GM12878 (cell line): ENCODE measurements around the gene PLCXD1.
"Not testable (repeated sequence)": the region's sequence is repeated elsewhere in the genome, so short reads cannot be mapped to it uniquely, and the experiment has no call there.

ENCODE experiments used
- ATF2 ChIP-seq: IDR thresholded peaks from 2 replicates; pipeline ENCODE4 v1.6.1; 2012; ENCODE audit warnings: low read length, inconsistent platforms
- BHLHE40 ChIP-seq, 2 experiments: fragments of 450-650 bp in 1 of 2; IDR thresholded peaks; 2 replicates each; pipeline ENCODE4 v1.6.1; 2011 to 2017; ENCODE audit warnings: low read depth in 2 of 2, borderline replicate concordance in 1 of 2, improper control_type of control experiment in 1 of 2, low read length in 1 of 2, mild to moderate bottlenecking in 1 of 2
- CBFB ChIP-seq: IDR thresholded peaks from 2 replicates; pipeline ENCODE4 v1.6.1; 2016; ENCODE audit warnings: antibody characterized with exemption, low read depth
- CTCF ChIP-seq, 3 experiments: IDR thresholded peaks in 2 of 3; conservative IDR thresholded peaks in 1 of 3; 2 replicates each; pipeline ENCODE4 v1.5.1; 2011; ENCODE audit warnings: low read depth in 3 of 3, low read length in 3 of 3, mild to moderate bottlenecking in 3 of 3, control low read depth in 2 of 3, moderate library complexity in 2 of 3, inconsistent platforms in 1 of 3, mixed read lengths in 1 of 3; ENCODE audit not compliant: control insufficient read depth in 2 of 3, insufficient read depth in 1 of 3; ENCODE audit errors: extremely low read depth in 1 of 3
- EZH2 ChIP-seq: IDR thresholded peaks from 2 replicates; pipeline ENCODE4 v1.6.1; 2012; ENCODE audit warnings: low read depth, mild to moderate bottlenecking, control low read depth, inconsistent platforms, low read length, borderline replicate concordance; ENCODE audit not compliant: control insufficient read depth
- NR2F1 ChIP-seq: fragments of 450-650 bp; conservative IDR thresholded peaks from 2 replicates; pipeline ENCODE4 v1.6.1; 2017; ENCODE audit warnings: mild to moderate bottlenecking
- POLR2A ChIP-seq: IDR thresholded peaks from 2 replicates; pipeline ENCODE4 v1.6.1; 2011; ENCODE audit warnings: low read depth, mild to moderate bottlenecking, low read length
- POLR2AphosphoS5 ChIP-seq: IDR thresholded peaks from 2 replicates; pipeline ENCODE4 v1.6.1; 2011; ENCODE audit warnings: mild to moderate bottlenecking, low read length, inconsistent platforms
- SIN3A ChIP-seq: IDR thresholded peaks from 2 replicates; pipeline ENCODE4 v1.6.1; 2012; ENCODE audit warnings: low read depth, low read length, improper control_type of control experiment
- TAF1 ChIP-seq: IDR thresholded peaks from 2 replicates; pipeline ENCODE4 v1.6.1; 2011; ENCODE audit warnings: mild to moderate bottlenecking, low read depth, low read length, borderline replicate concordance
- TCF7 ChIP-seq: IDR thresholded peaks from 2 replicates; pipeline ENCODE4 v1.6.1; 2014; ENCODE audit warnings: antibody characterized with exemption, borderline replicate concordance
- YY1 ChIP-seq: IDR thresholded peaks from 2 replicates; pipeline ENCODE4 v1.6.1; 2011; ENCODE audit warnings: low read depth, mild to moderate bottlenecking, low read length
- ZBTB4 ChIP-seq: fragments of 450-650 bp; formaldehyde crosslinking; IDR thresholded peaks from 2 replicates; pipeline ENCODE4 v1.4.0; 2022; ENCODE audit warnings: mild to moderate bottlenecking, moderate library complexity

GRCh38 chrX:305781-306613 lies 24.8 kb downstream of the PLCXD1 start:
- not testable (repeated sequence) for TF ChIP-seq EZH2; ATF2; TCF7; BHLHE40 (IDR thresholded peaks at IDR 0.05; ENCODE audit: borderline replicate concordance in 1 of 2, low read depth in 2 of 2, low read length in 1 of 2); CBFB; YY1; POLR2A; CTCF (IDR thresholded peaks at IDR 0.05 in 2 of 3, conservative IDR thresholded peaks at IDR 0.05 in 1 of 3; ENCODE audit: control insufficient read depth in 2 of 3, extremely low read depth in 1 of 3, insufficient read depth in 1 of 3, low read depth in 3 of 3, low read length in 3 of 3); ZBTB4 (CRISPR knock-in tag); POLR2AphosphoS5; TAF1; SIN3A; NR2F1
